ENCODE data around the gene FAM209B.
"Not testable (repeated sequence)": the region's sequence is repeated elsewhere in the genome, so short reads cannot be mapped to it uniquely, and the experiment has no call there.

Gene FAM209B

GRCh38 chr20:56519551-56519950, 13.5 kb upstream of the FAM209B start:
- DNase-seq (ENCODE audit: low spot score), result no peak
- TF ChIP-seq, protein P1, sequence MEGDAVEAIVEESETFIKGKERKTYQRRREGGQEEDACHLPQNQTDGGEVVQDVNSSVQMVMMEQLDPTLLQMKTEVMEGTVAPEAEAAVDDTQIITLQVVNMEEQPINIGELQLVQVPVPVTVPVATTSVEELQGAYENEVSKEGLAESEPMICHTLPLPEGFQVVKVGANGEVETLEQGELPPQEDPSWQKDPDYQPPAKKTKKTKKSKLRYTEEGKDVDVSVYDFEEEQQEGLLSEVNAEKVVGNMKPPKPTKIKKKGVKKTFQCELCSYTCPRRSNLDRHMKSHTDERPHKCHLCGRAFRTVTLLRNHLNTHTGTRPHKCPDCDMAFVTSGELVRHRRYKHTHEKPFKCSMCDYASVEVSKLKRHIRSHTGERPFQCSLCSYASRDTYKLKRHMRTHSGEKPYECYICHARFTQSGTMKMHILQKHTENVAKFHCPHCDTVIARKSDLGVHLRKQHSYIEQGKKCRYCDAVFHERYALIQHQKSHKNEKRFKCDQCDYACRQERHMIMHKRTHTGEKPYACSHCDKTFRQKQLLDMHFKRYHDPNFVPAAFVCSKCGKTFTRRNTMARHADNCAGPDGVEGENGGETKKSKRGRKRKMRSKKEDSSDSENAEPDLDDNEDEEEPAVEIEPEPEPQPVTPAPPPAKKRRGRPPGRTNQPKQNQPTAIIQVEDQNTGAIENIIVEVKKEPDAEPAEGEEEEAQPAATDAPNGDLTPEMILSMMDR (IDR thresholded peaks at IDR 0.05; ENCODE audit: extremely low read depth, missing control alignments), result no peak

- TF ChIP-seq, protein P1 (IDR thresholded peaks at IDR 0.05; ENCODE audit: extremely low read depth, missing control alignments), result no peak
- no peak for DNase-seq (ENCODE audit: low spot score)
Measured at GRCh38 chr20:56520180-56520579, 12.9 kb upstream of the FAM209B start.

GRCh38 chr20:56520746-56521354, 12.2 kb upstream of the FAM209B start:
- not testable (repeated sequence) for DNase-seq (ENCODE audit: low spot score)

DNA sequence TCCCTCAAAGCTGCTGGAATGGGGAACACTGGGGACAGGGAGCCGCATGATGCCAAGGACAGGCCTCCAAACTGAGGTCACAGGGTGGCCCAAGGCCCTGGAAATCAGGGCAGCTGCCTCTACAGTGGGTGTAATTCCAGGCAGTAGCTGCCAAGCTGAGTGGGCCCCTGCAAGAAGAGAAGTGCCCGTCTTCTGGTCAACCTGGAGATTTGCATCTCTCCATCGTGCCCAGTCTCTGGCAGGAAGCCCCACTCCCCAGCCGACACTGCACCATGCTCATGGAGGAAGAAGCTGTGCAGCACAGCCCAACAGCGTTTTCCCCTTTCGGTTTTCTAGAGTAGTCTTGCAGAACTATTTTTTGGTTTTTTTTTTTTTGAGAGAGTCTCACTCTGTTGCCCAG, 10.7 kb upstream of the FAM209B start:
- TF ChIP-seq, protein P1 (IDR thresholded peaks at IDR 0.05; ENCODE audit: extremely low read depth, missing control alignments), result no peak
- DNase-seq (ENCODE audit: low spot score), result no peak

GRCh38 chr20:56524444-56524843, 8.6 kb upstream of the FAM209B start, which contains the start of gene FAM209A:
Gene FAM209A, plus strand, starts transcription at chr20:56524744. Its CDS starts 65 bp downstream, at chr20:56524809.
- not testable (repeated sequence) for DNase-seq (ENCODE audit: low spot score)

GRCh38 chr20:56527521-56527920, 5.5 kb upstream of the FAM209B start:
- DNase-seq (ENCODE audit: low spot score), result no peak
- TF ChIP-seq, protein P1 (IDR thresholded peaks at IDR 0.05; ENCODE audit: extremely low read depth, missing control alignments), result no peak

DNA sequence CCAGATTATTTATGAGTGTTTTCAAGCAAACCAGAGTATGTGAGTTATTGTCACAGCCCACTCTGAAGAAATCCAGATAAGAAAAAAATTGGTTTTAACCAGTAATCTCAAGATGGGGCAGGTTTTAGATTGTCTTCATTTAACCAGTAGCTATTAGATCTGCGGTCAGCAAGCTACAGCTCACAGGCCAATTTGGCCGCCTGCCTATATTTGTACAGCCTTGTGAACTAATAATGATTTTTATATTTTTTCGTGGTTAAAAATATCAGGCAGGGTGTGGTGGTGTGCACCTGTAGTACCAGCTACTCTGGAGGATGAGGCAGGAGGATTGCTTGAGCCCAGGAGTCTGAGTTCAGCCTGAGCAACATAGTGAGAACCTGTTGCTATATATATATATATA, 5.0 kb downstream of the FAM209B start:
- TF ChIP-seq, protein P1 (IDR thresholded peaks at IDR 0.05; ENCODE audit: extremely low read depth, missing control alignments), result no peak
- DNase-seq (ENCODE audit: low spot score), result no peak

- no peak for DNase-seq (ENCODE audit: low spot score)
Measured at GRCh38 chr20:56540415-56540814, 7.4 kb downstream of the FAM209B start.

More at GRCh38 chr20:56540415-56540814, 7.4 kb downstream of the FAM209B start:
- TF ChIP-seq, protein P1 (IDR thresholded peaks at IDR 0.05; ENCODE audit: extremely low read depth, missing control alignments), result no peak

All from GM20000 (cell line).